Measurements from ENCODE around the gene CRYAB. TPM values are rescaled to one million over a fixed set of nuclear protein-coding genes. Genes with fewer than 3 reads are reported as not detected.

The CRYAB gene
- total RNA-seq, 1 experiment from 2014 or later: not detected

DNA sequence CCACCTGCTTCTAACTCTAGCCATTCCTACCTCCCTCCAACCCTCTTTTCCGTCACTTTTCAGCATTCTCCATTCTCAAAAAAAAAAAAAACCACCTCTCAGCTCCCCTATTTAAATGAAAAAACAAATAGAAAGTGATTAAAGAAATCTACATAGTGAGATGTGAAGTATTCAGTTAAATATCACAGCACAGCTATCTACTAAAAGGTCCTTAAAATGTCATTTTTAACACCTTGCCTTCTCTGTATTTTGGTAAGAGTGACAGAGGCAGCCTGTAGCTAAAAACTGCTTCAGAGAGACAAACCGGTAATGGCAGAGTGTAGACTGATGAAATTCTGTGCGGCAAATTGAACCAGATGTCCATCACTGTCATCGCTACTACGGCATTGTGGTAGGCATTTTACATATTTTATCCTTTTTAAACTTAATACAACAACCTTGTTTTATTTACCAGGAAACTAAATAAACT lies 39.8 kb downstream of the CRYAB start:
- ATAC-seq (no peak), DNase-seq (no peak)
- intact Hi-C loops (cut with micrococcal nuclease): no loop called here
- Histone ChIP-seq H3K36me3 (ENCODE audit: low read depth, low read length) (peaks cover 15% of the 10 kb centered on the region; the same call in 1 of the 2 replicates), H3K9me3 (ENCODE audit: low read length) (no peaks in the 10 kb centered on the region), H3K27me3 (ENCODE audit: low read length) (no peaks in the 10 kb centered on the region), H2AFZ (ENCODE audit: low read length) (peak overlapping the region; percentile 99), H3K4me1 (ENCODE audit: insufficient read depth, low read length) (peaks cover 17% of the 10 kb centered on the region), H3F3A (ENCODE audit: low read length, unreplicated experiment) (no peaks in the 10 kb centered on the region), H3K79me2 (ENCODE audit: low read length) (peaks cover 13% of the 10 kb centered on the region; the same call in 1 of the 2 replicates), H4K20me1 (ENCODE audit: low read length) (no peaks in the 10 kb centered on the region), H3K4me2 (ENCODE audit: low read length) (peak overlapping the region; percentile 95), H3K9ac (ENCODE audit: low read length) (peak overlapping the region; percentile 91), H3K27ac (ENCODE audit: low read length) (no peak overlapping the region; the same call in 1 of the 2 replicates), H3K9me2 (replicated peaks; ENCODE audit: low read length) (no peaks in the 10 kb centered on the region), H3K4me3 (ENCODE audit: low read length) (peak overlapping the region; percentile 91)
- ChIA-PET CTCF (interaction anchor here (0.6 to 1.6 kb wide), 4 partner anchors 25 to 81 kb away, joined by 4 to 7 read pairs (median 6); partner anchors contain the start of gene C11orf52), POLR2A (ENCODE audit: unreplicated experiment) (interaction anchor here (0.6 to 1.4 kb wide), 2 partner anchors 66 to 110 kb away, joined by 5 to 6 read pairs; no protein-coding TSS in a partner anchor)
- TF ChIP-seq, protein P1, sequence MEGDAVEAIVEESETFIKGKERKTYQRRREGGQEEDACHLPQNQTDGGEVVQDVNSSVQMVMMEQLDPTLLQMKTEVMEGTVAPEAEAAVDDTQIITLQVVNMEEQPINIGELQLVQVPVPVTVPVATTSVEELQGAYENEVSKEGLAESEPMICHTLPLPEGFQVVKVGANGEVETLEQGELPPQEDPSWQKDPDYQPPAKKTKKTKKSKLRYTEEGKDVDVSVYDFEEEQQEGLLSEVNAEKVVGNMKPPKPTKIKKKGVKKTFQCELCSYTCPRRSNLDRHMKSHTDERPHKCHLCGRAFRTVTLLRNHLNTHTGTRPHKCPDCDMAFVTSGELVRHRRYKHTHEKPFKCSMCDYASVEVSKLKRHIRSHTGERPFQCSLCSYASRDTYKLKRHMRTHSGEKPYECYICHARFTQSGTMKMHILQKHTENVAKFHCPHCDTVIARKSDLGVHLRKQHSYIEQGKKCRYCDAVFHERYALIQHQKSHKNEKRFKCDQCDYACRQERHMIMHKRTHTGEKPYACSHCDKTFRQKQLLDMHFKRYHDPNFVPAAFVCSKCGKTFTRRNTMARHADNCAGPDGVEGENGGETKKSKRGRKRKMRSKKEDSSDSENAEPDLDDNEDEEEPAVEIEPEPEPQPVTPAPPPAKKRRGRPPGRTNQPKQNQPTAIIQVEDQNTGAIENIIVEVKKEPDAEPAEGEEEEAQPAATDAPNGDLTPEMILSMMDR (conservative IDR thresholded peaks at IDR 0.05; ENCODE audit: low read depth, low read length): no peak
- TF ChIP-seq EZH2phosphoT487 (IDR thresholded peaks at IDR 0.05; ENCODE audit: borderline replicate concordance, low read length) (no peak), EZH2 (IDR thresholded peaks at IDR 0.05; ENCODE audit: low read length, unreplicated experiment) (no peak)
- TSS peak; percentile 84 for BruUV-seq (replicated peaks)

DNA sequence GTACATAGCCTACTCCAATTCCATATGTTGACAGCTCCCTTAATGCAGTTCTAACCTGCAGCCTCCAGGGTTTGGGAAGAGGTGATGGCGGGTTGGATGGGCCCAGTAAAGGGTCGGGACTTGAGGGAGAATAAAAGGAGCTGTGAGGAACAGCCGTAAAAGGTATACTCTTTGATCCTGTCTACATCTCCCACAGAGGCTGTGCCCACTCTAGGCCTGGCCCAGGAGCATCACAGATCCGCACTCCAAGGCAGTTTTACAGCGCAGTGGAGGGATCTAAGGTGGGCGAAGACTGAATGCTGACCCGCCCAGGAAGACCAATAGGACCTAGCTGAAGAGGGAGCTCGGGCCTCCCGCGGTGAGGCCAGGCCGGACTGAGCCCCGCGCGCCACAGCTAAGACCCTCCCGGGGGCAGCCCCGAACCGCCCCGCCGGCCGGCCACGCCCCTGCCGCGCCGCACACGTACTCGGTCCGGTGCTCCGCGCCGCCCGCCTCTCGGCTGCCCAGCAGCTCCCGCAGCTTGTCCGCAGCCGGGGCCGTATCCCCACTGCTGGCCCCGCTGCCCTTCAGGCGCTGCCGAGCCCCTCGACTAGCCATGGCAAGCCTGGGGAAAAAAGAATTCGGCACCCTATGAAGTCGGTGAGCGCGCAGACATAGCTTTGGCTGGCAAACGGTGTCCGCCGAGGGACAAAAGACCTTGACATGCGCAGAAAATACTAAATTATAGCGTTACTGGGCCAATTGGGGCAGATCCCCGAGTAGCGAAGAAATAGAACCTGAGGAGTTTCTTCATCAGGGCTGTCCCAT lies 40.5 kb downstream of the CRYAB start, which contains the start of gene ALG9:
ALG9 (minus strand) TSS at position 696 of the 807 bp plus-strand sequence; CDS start at position 597, 99 bp downstream.
- DNase-seq (peak; percentile 83), ATAC-seq (peak; percentile 91)
- H3K27ac ChIP-seq (ENCODE audit: low read length): peak within 1 kb of the TSS; percentile 51
- H3K4me2 ChIP-seq (ENCODE audit: low read length): peak within 1 kb of the TSS; percentile 95
- H3K9me3 ChIP-seq (ENCODE audit: low read length): no peaks in the 10 kb centered on the region
- peaks cover 13% of the 10 kb centered on the region; the same call in 1 of the 2 replicates for H3K79me2 ChIP-seq (ENCODE audit: low read length)
- H3K9ac ChIP-seq (ENCODE audit: low read length): peak within 1 kb of the TSS; percentile 91
- peaks cover 15% of the 10 kb centered on the region; the same call in 1 of the 2 replicates for H3K36me3 ChIP-seq (ENCODE audit: low read depth, low read length)
- H3K27me3 ChIP-seq (ENCODE audit: low read length): no peaks in the 10 kb centered on the region
- intact Hi-C loops (cut with micrococcal nuclease): no loop called here
- H3K4me3 ChIP-seq (ENCODE audit: low read length): peak within 1 kb of the TSS; percentile 91
- H4K20me1 ChIP-seq (ENCODE audit: low read length): no peaks in the 10 kb centered on the region
- TF ChIP-seq, protein P1 (conservative IDR thresholded peaks at IDR 0.05; ENCODE audit: low read depth, low read length): peak; percentile 61
- TF ChIP-seq EZH2phosphoT487 (IDR thresholded peaks at IDR 0.05; ENCODE audit: borderline replicate concordance, low read length) (no peak), EZH2 (IDR thresholded peaks at IDR 0.05; ENCODE audit: low read length, unreplicated experiment) (no peak)
- TSS peak; percentile 62 for BruUV-seq (replicated peaks)
- peaks cover 17% of the 10 kb centered on the region for H3K4me1 ChIP-seq (ENCODE audit: insufficient read depth, low read length)
- POLR2A ChIA-PET (ENCODE audit: unreplicated experiment): interaction anchor here (1.1 to 1.4 kb wide), 2 partner anchors 56 to 111 kb away, joined by 5 to 7 read pairs; no protein-coding TSS in a partner anchor
- CTCF ChIA-PET: interaction anchor here (0.5 to 1.6 kb wide), 9 partner anchors 10 to 105 kb away, joined by 4 to 13 read pairs (median 6); no protein-coding TSS in a partner anchor
- H3F3A ChIP-seq (ENCODE audit: low read length, unreplicated experiment): no peaks in the 10 kb centered on the region
- peak within 1 kb of the TSS; percentile 99 for H2AFZ ChIP-seq (ENCODE audit: low read length)
- no peaks in the 10 kb centered on the region for H3K9me2 ChIP-seq (replicated peaks; ENCODE audit: low read length)

All from PC-3 (cell line).